Hematopoietic multipotent progenitor cell treated with erythropoietin and hydrocortisone succinate and interleukin-3 and kit ligand, for 17 days (in vitro differentiated cells): ENCODE data around the gene CCDC169.
A peak's percentile ranks its signal among the peaks of the same experiment; 100 is the strongest.
"Not testable (repeated sequence)": the region's sequence is repeated elsewhere in the genome, so short reads cannot be mapped to it uniquely, and the experiment has no call there.

Source experiments
- DNase-seq: peaks from one replicate; pipeline ENCODE4 v3.0.0-alpha.2; 2015; ENCODE audit warnings: low spot score

The CCDC169 gene

DNA sequence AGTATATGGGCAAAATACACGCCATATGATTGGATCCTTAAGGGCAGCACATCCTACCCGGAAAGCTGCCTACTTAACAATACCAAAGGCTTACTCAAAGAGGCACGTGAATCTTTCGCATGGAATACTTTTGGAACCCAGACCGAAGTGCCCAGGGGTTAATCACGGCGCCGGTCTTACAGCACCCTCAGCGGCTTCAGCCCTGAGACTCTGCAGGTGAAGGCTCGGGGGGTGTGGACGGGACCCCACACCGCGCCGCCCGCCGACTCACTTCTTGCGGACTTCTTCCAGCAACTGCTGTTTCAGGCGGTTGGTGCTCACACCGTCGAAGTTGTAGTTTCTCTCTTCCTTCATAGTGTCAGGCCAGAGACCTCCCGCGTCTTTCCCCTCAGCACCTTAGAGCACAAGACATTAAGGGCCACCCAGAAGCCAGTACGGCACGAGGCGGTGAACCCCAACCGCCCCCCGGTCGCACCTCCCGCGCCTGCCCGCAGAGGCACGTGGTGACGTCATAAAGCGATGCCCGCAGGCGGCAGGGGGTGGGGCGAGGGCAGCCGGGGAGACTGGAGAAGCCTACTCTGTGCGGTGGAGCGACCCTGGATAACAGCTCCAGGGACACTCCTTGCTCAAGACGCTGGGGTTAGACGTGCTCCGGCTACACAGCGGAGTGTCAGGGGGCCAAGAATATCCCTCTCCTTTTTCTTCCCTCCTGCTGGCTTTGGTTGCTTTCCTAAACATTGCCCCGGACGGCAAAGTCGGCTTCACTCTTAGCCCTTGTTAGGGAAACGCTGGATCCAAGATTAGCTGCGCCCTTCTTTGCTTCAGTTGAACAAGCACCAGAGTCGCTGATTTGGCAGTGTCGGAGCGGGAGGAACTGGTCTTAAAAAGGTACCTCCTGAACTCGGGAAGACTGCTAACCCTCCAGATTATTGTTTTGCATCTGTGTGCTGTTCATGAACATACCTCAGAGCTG, at the start of gene CCDC169:
Gene CCDC169 (minus strand): TSS at position 449 of the 973 bp plus-strand sequence. CDS start 95 bp downstream, at position 354.
- peak; percentile 73 for DNase-seq

DNA sequence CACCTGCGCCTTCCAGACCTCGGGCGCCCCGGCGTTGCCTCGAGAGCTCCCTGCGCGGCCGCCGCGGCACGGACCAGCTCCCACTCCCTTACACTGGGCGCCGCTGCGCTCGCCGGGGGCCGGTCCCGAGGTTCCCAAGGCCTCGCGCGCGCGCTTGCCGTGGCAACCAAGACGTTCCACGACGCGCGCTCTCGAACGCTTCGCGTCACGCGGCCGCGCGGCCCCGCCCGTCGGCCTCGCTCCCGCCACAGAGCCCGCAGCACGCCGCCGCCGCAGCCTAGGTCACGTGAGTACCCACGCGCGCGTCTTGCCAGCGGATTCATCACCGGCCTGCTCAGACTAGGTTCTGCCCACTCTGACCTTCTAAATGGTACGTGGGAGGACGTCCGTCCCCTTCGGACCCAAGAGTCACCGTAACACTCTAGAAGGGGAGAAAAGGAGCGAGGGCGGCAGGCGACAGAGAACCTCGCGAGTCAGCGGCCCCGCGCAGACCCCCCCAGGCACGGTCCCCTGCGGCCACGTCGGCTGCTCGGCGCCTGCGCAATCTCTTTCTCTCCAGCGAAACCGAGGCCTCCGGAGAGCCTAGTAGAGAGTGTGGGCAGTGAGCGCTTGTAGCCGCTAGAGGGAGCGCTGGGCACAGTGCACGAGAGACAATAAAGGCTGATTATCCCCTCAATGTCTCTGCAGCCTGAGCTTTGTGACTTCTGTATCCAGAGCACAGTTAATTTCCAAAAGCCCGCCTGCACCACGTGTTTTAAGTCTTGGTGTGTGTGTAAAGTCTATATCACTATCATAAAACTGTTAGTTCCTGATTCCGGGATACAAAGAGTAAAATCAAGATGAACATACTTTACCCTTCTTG, 48.8 kb upstream of the CCDC169 start, which contains the start of gene SPART:
Gene SPART (minus strand): TSS at position 173 of the 862 bp plus-strand sequence. CDS start 10,564 bp downstream, outside the sequence.
- peak; percentile 94 for DNase-seq

DNA sequence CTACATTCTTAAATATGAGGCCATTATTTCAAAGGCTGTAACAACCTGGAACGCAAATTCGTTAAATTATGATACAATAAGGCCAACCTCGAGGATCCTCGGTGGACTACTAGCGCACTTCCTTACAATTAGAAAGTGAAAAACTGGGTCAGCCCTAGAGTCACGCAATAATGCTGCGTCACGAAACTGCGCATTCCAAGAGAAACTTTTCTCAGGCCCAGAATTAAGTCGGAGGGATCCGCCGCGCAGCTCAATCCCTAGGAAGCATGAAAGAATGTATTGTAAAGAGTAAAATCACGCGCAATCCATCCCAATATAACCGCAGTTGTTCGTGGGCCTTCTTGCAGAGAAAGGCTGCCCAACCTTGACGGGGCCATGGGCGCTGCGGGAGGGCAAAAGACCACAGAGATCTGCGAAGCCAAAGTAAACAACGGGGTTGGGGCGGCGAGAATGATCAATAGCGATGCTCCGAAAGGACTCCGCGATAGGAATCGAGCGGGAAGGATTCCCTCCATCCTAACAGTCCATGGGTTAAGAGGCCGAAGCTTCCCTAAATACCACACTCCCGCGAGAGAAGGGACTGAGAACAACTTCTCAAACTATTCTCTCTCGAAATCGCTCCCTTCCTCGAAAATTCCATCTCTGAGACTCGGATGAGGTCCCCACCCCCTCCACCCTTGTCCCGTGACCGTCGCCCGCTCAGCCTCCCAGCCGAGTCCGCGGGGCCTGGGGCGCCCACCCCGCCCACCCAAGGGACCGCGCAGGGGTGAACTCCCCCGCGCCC, 48.0 kb upstream of the CCDC169 start:
- peak; percentile 86 for DNase-seq

DNA sequence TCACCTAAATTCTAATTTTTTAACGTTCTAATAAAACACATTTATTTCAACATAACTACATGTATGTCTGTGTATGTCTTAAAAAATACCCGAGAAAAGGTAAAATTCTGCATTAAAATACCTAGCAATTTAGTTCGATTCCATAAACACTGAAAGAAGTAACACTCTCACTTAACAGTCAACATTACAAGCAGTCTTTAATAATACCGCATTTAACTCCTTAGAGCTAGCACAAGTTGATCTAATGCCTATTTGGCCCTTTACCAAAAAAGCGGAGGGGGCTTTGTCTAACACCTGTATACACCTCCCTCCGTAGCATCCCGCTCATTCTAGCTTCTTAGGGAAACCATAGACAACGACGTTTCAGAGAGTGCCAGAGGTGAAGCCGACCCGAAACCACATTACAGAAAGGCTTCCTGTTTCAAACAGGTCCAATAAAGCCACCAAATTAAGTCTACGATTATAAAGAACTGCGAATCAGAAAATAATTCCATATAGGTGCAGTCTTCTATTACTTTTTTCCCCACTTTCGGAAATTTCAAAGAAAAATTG, 47.3 kb upstream of the CCDC169 start:
- peak; percentile 58 for DNase-seq

DNA sequence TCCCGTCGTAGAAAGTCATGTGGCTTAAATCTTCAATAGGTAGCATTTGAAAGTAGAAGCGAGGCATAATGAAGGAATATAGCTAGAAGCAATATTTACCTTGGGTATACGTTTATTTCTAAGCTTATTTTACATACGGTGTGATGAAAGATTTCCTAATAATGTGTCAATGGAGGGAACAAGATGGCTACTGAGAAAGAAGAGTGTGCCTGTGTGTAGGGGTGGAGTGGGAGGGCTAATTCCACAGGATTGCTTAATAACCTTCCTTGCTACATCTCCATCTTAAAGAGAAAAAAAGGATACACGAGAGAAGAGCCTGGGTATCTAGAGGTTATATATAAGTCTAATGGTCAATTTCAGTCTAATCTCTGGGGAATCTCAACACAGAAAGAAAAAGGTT, 46.6 kb upstream of the CCDC169 start:
- peak; percentile 25 for DNase-seq

DNA sequence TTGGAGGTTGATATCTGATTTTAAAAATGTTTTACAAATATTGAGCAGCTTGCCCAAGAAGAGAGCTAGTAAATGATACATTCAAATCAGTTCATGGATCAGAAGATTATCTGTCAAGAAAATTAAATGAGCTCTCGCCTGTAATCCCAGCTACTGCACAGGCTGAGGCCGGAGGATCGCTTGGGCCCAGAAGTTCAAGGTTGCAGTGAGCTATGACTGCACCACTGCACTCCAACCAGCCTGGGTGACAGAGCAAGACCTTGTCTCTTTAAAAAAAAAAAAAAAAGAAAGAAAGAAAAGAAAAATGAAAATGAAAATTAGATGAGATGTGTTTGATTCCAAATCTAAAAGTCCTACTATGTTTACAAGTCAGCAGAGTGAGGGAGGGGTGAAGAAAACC, 46.2 kb upstream of the CCDC169 start:
- DNase-seq, result no peak

DNA sequence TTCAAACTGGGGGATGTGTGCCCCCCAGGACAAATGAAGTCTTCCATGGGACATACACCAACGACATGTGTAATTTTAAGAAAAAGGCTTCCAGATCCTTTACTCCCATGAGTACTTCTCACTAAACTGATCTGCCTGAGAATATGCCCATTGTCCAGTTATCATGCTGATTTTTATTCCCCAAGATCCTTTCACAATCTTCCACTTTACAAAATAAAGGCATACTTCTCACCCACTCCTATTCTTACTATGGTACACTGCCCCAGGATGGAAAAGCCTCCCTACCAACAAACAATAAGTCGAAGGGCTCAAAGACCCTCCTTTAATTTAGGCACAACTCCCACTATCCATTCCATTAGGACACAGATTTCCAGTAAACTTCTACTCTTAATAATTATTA, 45.1 kb upstream of the CCDC169 start:
- no peak for DNase-seq

DNA sequence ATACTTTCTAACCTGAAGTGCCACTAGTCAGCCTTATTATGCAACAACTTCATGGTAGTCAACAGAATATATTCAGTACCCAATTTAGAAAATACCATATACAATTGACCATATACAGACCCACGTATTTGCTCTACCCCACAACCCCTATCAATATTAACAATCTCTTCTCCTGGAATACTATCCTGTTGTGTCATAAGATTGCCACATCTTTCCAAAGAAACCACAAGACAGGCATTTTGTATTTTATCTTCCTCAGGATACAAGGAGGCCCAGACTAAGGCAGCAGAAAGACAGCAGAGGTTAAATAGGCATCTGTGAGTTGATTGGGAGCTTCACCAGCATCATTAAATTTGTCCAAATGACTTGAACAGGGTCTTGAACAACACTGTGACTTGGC, 44.1 kb upstream of the CCDC169 start:
- no peak for DNase-seq

DNA sequence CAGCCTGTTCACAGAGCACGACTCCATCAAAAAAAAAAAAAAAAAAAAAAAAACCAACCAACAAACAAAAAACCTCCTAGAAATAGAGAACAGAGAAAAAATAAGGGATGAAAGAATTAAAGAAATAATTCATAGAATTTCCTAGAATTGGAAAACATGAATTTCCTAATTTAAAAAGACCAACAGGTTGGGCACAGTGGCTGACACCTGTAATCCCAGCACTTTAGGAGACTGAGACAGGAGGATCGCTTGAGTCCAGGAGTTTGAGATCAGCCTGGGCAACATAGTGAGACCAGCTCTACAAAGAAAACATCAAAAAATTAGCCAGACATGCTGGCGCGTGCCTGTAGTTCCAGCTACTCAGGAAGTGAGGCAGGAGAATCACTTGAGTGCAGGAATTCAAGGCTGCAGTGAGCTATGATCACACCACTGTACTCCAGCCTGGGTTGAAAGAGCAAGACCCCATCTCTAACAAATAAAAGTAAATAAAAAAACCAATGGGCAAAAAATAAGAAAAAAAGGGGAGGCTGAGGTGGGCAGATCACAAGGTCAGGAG, 42.1 kb upstream of the CCDC169 start:
- no peak for DNase-seq

DNA sequence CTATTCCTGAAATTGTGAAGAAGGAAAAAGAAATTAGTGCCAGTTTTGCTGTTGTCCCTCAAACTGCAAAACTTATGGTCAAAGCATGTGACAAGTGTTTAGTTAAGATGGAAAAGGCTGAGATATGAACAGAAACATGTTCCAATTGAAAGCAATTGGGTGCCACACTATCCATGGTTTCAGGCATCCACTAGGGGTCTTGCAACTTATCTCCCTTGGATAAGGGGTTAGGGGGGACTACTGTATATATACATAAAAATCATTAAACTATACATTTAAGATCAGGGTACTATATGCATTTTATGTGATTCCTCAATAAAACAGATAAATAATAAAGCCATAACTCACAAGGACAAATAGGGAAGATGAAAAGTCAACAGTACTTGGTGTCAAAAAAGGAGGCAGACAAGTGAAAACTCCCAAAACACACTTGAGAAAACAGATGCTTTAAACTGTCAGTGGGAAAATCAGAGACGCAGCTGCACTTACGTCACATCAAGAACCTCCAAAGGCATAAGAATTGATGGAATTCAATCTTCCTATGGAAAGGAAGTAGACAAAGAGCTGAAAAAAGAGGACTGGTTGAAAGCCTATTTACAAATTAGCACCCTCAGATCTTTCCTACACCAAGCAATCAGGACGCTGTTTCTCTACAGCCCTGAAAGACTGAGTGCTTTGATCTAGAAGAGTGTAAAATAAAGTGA, 40.5 kb upstream of the CCDC169 start:
- no peak for DNase-seq

DNA sequence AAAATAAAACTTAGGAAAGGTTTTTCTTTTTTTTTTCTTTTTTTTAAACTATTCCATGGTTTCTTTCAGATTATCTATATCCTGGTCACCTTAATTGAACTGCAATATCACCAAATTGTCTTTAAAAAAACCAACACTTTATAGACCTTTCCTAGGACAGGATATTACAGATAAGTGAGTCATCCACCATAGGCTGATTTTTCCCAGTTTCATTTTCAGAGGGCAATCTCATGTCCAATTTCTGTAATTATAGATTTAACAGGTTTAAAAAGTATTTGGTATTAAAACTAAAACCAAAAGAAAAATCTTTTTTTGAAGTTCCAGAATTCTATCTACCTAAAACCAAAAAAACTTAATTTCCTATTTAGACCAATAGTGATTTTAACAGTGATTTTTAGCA, 35.4 kb upstream of the CCDC169 start:
- DNase-seq, result no peak

DNA sequence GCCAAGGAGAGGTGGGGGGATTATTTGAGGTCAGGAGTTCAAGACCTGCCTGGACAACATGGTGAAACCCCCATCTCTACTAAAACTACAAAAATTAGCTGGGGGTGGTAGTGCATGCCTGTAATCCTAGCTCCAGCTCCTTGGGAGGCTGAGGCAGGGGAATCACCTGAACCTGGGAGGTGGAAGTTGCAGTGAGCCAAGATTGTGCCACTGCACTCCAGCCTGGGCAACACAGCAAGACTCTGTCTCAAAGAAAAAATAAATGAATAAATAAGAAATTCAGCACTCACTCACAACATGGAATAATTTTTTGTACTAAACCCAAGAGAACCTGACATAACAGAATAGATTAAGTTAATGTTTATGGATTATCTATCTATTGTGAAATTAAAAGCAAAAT, 34.6 kb upstream of the CCDC169 start:
- DNase-seq, result not testable (repeated sequence)

DNA sequence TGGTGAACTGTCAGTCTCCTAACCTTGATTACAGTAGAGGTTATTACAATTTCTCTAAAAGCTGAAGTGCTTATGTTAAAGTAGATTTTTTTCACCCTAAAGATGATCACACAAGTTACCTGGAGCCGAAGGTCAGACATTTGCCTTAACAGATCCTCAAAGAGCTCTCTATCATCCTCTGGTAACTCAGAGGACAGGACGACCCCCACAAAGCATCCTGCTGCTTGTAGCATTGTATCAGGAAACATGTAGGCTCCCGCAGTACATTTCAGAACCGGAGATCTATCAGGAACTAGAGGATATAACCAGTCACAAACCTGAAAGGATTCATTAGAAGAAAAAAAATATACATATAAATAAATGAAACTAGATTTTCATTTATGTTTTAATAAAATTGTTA, 33.7 kb upstream of the CCDC169 start:
- no peak for DNase-seq

DNA sequence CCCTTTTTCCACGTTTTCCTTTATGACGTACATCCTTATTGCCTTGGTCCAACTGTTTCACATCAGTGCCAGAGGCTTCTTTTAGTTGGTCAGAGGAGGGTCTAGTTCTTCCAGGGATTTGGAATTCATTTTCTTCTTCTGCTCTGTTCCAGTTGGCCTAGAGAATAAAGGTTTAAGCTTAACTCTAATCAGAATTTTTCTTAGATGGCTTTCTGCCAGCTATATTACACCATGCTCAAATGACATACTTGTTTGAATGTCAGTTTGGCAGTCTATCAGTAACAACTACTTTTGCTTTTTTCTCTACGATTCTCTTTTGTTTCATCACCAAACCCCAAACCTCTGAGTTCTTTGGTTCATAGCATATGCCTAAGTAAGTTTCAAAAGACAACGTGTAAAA, 31.7 kb upstream of the CCDC169 start:
- DNase-seq, result no peak

DNA sequence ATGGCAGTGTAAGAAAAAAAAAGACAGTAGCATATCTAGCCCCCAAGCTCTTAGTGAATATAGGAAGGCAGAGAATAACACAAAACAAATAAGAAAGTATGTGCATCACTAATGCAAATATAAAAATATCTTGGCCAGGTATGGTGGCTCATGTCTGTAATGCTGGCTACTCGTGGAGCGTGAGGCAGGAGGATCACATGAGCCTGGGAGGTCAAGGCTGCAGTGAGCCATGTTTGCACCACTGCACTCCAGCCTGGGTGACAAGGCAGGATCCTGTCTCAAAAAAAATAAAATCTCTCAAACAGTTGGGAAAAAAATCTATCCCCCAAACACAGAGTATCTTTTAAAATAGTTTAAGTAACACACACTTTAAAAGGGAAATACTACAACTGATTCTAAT, 31.2 kb upstream of the CCDC169 start:
- DNase-seq, result no peak

DNA sequence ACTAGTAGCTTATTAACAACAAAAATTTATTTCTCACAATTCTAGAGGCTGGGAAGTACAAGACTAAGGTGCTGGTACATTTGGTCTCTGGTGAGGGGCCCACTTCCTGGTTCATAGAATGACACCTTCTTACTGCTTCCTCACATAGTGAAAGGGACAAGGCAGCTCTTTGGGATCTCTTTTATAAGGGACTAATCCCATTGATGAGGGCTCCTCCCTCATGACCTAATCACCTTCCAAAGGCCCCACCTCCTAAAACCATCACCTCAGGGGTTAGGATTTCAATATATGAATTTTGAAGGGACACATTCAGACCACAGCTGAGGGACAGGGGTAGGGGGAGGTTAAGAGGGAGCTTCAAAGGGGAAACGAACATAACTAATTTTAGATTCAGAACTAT, 28.3 kb upstream of the CCDC169 start:
- DNase-seq, result no peak

DNA sequence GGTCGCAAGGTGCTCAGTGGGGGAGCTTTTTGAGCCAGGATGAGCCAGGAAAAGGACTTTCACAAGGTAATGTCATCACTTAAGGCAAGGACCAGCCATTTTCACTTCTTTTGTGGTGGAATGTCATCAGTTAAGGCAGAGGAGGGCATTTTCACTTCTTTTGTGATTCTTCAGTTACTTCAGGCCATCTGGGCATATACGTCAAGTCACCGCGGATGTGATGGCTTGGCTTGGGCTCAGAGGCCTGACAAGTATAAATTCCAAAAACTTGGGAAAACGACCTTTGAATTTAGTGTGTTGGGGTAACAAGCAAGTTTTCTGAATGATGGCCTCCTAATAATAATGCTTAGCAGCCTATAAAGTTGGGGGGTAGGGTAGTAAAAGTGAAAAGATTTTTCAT, 27.3 kb upstream of the CCDC169 start:
- DNase-seq, result not testable (repeated sequence)

DNA sequence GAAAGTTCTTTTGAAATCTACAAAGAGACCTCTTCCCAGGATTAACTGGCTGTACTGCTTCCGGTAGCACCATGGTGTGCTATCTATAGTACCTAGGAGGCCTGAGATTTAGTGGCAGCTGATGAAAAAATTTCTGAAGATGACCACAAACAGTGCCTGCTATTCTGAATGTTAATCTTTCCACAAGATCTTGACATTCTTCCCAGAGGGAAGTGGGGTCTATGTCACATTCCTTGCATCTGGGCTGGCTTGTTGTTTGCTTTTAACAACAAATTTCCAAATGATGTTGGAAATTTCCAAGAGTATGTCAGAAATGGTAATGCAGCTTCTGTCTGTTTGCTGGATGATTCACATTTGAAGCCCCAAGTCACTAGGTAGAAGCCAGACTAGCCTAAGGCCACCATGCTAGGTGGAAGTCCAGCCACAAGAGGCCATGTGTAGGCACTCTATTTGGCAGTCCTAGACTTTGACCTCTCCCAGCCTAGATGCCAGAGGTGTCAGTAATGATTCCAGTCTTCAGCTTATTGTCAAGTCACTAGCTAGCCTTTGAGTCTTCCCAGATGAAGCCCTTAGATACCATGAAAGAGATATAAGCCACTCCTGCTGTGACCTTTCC, 26.4 kb upstream of the CCDC169 start:
- DNase-seq, result no peak

DNA sequence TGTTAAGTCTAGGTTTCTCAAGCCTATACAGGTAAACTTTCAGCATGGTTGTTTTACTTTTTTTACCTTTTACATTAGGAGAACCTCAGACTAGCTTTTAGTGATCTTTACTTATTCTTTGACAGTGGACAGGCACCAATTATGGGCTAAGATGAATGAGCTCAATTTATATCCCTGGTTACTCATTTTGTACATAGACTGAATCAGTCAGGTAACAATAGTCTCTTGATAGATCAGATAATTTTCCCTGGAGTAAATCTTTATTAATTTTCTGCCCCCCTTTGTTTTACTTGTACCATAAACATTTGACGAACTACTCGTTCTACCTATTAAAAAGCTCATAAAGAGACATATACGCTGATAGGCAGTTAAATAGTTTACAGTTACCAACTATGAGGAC, 25.8 kb upstream of the CCDC169 start:
- no peak for DNase-seq

DNA sequence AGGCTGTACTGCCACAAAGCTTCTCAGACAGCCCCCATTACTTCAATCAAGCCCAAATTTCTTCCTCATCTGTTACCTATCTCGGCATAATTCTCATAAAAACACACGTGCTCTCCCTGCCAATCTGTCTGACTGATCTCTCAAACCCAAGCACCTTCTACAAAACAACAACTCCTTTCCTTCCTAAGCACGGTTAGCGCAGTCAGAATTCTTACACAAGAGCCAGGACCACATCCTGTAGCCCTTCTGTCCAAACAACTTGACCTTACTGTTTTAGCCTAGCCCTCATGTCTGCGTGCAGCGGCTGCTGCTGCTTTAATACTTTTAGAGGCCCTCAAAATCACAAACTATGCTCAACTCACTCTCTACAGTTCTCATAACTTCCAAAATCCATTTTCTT, 22.2 kb upstream of the CCDC169 start:
- not testable (repeated sequence) for DNase-seq
